Measurements from ENCODE around the gene RAB3GAP1. TPM values are rescaled to one million over a fixed set of nuclear protein-coding genes. Genes with fewer than 3 reads are reported as not detected.

Gene RAB3GAP1
- total RNA-seq, 1 experiment from 2014 or later: 32.0 TPM

DNA sequence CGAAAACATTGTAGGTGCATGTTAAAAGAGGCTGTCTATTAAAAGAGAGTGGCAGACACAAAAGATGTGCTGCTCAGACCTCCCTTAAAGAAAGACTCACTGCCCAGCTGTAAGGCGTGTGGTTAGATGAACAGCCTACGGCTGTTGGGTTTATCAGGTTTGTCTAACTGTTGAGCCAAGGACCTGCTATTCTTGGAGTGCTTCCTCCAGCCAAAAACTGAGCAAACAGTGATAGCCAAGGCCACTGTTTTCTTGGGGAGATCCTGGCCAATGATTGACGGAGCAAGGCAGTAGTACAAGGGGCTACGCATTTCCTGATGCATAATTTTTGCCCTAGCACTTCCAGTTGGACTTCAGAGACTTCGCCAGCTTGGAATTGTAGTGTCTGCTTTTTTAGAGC lies 1.4 kb upstream of the RAB3GAP1 start:
- Histone ChIP-seq H3K23ac (ENCODE audit: insufficient read length, low read depth, low read length) (no peak overlapping the region), H2AK5ac (ENCODE audit: insufficient read length, low read length) (no peak overlapping the region), H2BK5ac (ENCODE audit: insufficient read length, low read length) (no peak overlapping the region), H3K9ac (ENCODE audit: extremely low read depth, insufficient read length, low read length) (no peak overlapping the region), H3K4me2 (ENCODE audit: insufficient read depth, insufficient read length, low read length) (no peak overlapping the region), H3K23me2 (ENCODE audit: insufficient read length, low read depth, low read length, poor library complexity, severe bottlenecking) (peaks cover 4% of the 10 kb centered on the region), H2BK12ac (ENCODE audit: insufficient read length, low read depth, low read length) (no peak overlapping the region), H3K27me3 (ENCODE audit: insufficient read depth, low read length) (no peaks in the 10 kb centered on the region), H4K5ac (ENCODE audit: insufficient read length, low read depth, low read length) (no peak overlapping the region), H3K18ac (ENCODE audit: insufficient read length, low read depth, low read length) (no peak overlapping the region), H3K79me1 (ENCODE audit: insufficient read depth, low read depth, low read length, poor library complexity, severe bottlenecking) (peaks cover 9% of the 10 kb centered on the region), H2BK15ac (ENCODE audit: low read depth, low read length) (no peak overlapping the region), H4K20me1 (ENCODE audit: control insufficient read depth, insufficient read depth, insufficient read length) (no peaks in the 10 kb centered on the region), H3K14ac (ENCODE audit: insufficient read depth, low read length) (no peak overlapping the region), H3K27ac (ENCODE audit: insufficient read length, low read depth, low read length) (no peak overlapping the region), H3T11ph (ENCODE audit: low read length) (no peak overlapping the region), H3K79me2 (ENCODE audit: insufficient read depth, low read length) (peaks cover 6% of the 10 kb centered on the region; the same call in 1 of the 2 replicates), H4K91ac (ENCODE audit: insufficient read length, low read depth, low read length) (no peak overlapping the region), H3K4me1 (ENCODE audit: insufficient read depth, low read length) (no peaks in the 10 kb centered on the region), H3K9me3 (ENCODE audit: control insufficient read depth, low read depth, low read length) (no peaks in the 10 kb centered on the region), H2BK120ac (ENCODE audit: low read depth, low read length, poor library complexity, severe bottlenecking) (no peak overlapping the region), H3K56ac (ENCODE audit: insufficient read length, low read depth, low read length) (no peak overlapping the region), H3K4ac (ENCODE audit: low read depth, low read length) (no peak overlapping the region), H4K8ac (replicated peaks; ENCODE audit: insufficient read length, low read depth, low read length) (no peak overlapping the region), H2BK20ac (ENCODE audit: low read depth, low read length, poor library complexity, severe bottlenecking) (no peak overlapping the region), H2AFZ (ENCODE audit: low read length) (no peak overlapping the region)
- H3K27ac Mint-ChIP-seq: no peak overlapping the region
- H3K4me1 Mint-ChIP-seq: peaks cover 15% of the 10 kb centered on the region in 2 experiments
- WGBS (ENCODE audit: extremely low coverage, insufficient read length, low lambda C conversion rate): no CpG with 5 or more reads among the region's 6 CpGs
- DNase-seq: no peak
- H3K4me3 Mint-ChIP-seq: no peak overlapping the region
- H3K27me3 Mint-ChIP-seq (ENCODE audit: low read depth): no peaks in the 10 kb centered on the region
- H3K9me3 Mint-ChIP-seq: no peaks in the 10 kb centered on the region
- peaks cover 2 to 8% (median 4%) of the 10 kb centered on the region in 3 experiments; a peak in 4 of 7 replicates for H3K36me3 Mint-ChIP-seq (ENCODE audit: insufficient read depth in 1 of 3, low read depth in 3 of 3)
- TF ChIP-seq, protein P1, sequence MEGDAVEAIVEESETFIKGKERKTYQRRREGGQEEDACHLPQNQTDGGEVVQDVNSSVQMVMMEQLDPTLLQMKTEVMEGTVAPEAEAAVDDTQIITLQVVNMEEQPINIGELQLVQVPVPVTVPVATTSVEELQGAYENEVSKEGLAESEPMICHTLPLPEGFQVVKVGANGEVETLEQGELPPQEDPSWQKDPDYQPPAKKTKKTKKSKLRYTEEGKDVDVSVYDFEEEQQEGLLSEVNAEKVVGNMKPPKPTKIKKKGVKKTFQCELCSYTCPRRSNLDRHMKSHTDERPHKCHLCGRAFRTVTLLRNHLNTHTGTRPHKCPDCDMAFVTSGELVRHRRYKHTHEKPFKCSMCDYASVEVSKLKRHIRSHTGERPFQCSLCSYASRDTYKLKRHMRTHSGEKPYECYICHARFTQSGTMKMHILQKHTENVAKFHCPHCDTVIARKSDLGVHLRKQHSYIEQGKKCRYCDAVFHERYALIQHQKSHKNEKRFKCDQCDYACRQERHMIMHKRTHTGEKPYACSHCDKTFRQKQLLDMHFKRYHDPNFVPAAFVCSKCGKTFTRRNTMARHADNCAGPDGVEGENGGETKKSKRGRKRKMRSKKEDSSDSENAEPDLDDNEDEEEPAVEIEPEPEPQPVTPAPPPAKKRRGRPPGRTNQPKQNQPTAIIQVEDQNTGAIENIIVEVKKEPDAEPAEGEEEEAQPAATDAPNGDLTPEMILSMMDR (conservative IDR thresholded peaks at IDR 0.05): no peak

Measured in H9 (cell line).